Endothelial cell of umbilical vein (primary cell): ENCODE data around the gene NKX2-4. TPM values are rescaled to one million over a fixed set of nuclear protein-coding genes. Genes with fewer than 3 reads are reported as not detected.
"Not testable (repeated sequence)": the region's sequence is repeated elsewhere in the genome, so short reads cannot be mapped to it uniquely, and the experiment has no call there.

Experiments used
- BruUV-seq: library from RNA; stranded (reverse); fragments of 400-500 nt; replicated peaks from 2 replicates; lab custom pipeline; 2021; lab: Mats Ljungman, UMichigan
- CTCF ChIA-PET: fragments of 300-600, 350-600 bp; sonication (Branson Sonifier 250); formaldehyde crosslinking; loops from one replicate; lab custom pipeline; 2021; ENCODE audit warnings: antibody characterized with exemption, inconsistent platforms; lab: Charles Lee
- POLR2A ChIA-PET: fragments of 300-600, 350-600 bp; sonication (Branson Sonifier 250); formaldehyde crosslinking; loops from one replicate; lab custom pipeline; 2021; ENCODE audit warnings: antibody characterized with exemption, inconsistent platforms; lab: Charles Lee
- DNase-seq: peaks from one replicate; pipeline ENCODE4 v3.0.0-alpha.2; 2011; ENCODE audit warnings: low read depth, low spot score
- FAIRE-seq: peaks from 2 replicates; lab custom pipeline; 2011; peaks lifted over from hg19 to GRCh38; lab: Jason Lieb, UNC
- H2AFZ ChIP-seq: 2 replicates; pipeline ENCODE4 v1.6.0; 2012; ENCODE audit warnings: low read depth, low read length, control low read depth, inconsistent platforms
- H3K27ac ChIP-seq: 2 replicates; pipeline ENCODE4 v1.5.1; 2011; ENCODE audit warnings: low read depth, mild to moderate bottlenecking, control low read depth, low read length, moderate library complexity; ENCODE audit not compliant: insufficient read depth
- H3K27me3 ChIP-seq, 2 experiments: 2 replicates each; pipeline versions ENCODE4 v1.6.0 to v1.6.1; 2011; ENCODE audit warnings: low read length in 2 of 2, mixed read lengths in 1 of 2; ENCODE audit not compliant: control insufficient read depth in 2 of 2, insufficient read depth in 2 of 2
- H3K36me3 ChIP-seq, 2 experiments: 2 replicates in 1 of 2; 3 replicates in 1 of 2; pipeline ENCODE4 v1.5.1; 2011; ENCODE audit warnings: low read length in 2 of 2, mild to moderate bottlenecking in 1 of 2, moderate library complexity in 1 of 2; ENCODE audit not compliant: control insufficient read depth in 2 of 2, insufficient read depth in 2 of 2; ENCODE audit errors: extremely low read depth in 1 of 2
- H3K4me1 ChIP-seq: 3 replicates; pipeline ENCODE4 v1.5.1; 2011; ENCODE audit warnings: mild to moderate bottlenecking, low read length; ENCODE audit not compliant: control insufficient read depth, insufficient read depth; ENCODE audit errors: extremely low read depth
- H3K4me2 ChIP-seq: 2 replicates; pipeline ENCODE4 v1.6.1; 2011; ENCODE audit warnings: low read length, control low read depth, mixed read lengths; ENCODE audit not compliant: insufficient read depth
- H3K4me3 ChIP-seq, 3 experiments: fragments of 200-600 bp in 1 of 3; sonication (generic), shearing (Covaris generic) in 1 of 3; replicated peaks in 1 of 3; 2 replicates each; pipeline ENCODE4 v1.5.1; 2011 to 2016; ENCODE audit warnings: control low read depth in 3 of 3, low read length in 3 of 3, mild to moderate bottlenecking in 2 of 3, inconsistent platforms in 1 of 3, low read depth in 1 of 3, moderate library complexity in 1 of 3; ENCODE audit not compliant: insufficient read depth in 1 of 3
- H3K79me2 ChIP-seq: 2 replicates; pipeline ENCODE4 v1.6.0; 2012; ENCODE audit warnings: low read length, inconsistent platforms; ENCODE audit not compliant: control insufficient read depth, insufficient read depth
- H3K9ac ChIP-seq: replicated peaks from 2 replicates; pipeline ENCODE3; 2011; ENCODE audit warnings: low read length, control low read depth; ENCODE audit not compliant: insufficient read depth; ENCODE audit errors: extremely low read depth
- H3K9me1 ChIP-seq: replicated peaks from 3 replicates; pipeline ENCODE4 v1.6.0; 2011; ENCODE audit warnings: mild to moderate bottlenecking, low read length; ENCODE audit not compliant: control insufficient read depth, insufficient read depth; ENCODE audit errors: extremely low read depth
- H3K9me3 ChIP-seq: replicated peaks from 2 replicates; pipeline ENCODE4 v1.5.1; 2012; ENCODE audit warnings: low read length, inconsistent platforms; ENCODE audit not compliant: control insufficient read depth, insufficient read depth
- H4K20me1 ChIP-seq: replicated peaks from 2 replicates; pipeline ENCODE3; 2011; ENCODE audit warnings: mild to moderate bottlenecking, low read length; ENCODE audit not compliant: control insufficient read depth, insufficient read depth; ENCODE audit errors: extremely low read depth
- EZH2 ChIP-seq: IDR thresholded peaks from 2 replicates; pipeline ENCODE4 v1.6.1; 2012; ENCODE audit warnings: borderline replicate concordance, low read depth, mild to moderate bottlenecking, moderate library complexity, low read length, inconsistent platforms; ENCODE audit not compliant: severe bottlenecking
- FOS ChIP-seq: IDR thresholded peaks from 2 replicates; pipeline ENCODE4 v1.6.1; 2011; ENCODE audit warnings: mild to moderate bottlenecking, low read length, moderate library complexity, borderline replicate concordance; ENCODE audit not compliant: insufficient read depth
- GATA2 ChIP-seq: IDR thresholded peaks from 2 replicates; pipeline ENCODE4 v1.7.0; 2011; ENCODE audit warnings: low read depth, mild to moderate bottlenecking, moderate library complexity, mixed read lengths, low read length; ENCODE audit not compliant: insufficient read length, insufficient read depth
- JUN ChIP-seq: IDR thresholded peaks from 2 replicates; pipeline ENCODE4 v1.6.1; 2011; ENCODE audit warnings: borderline replicate concordance, low read depth; ENCODE audit not compliant: insufficient read length, insufficient read depth
- MYC ChIP-seq: IDR thresholded peaks from one replicate; pipeline ENCODE4 v1.6.1; 2011; ENCODE audit warnings: mild to moderate bottlenecking, low read depth, low read length
- POLR2A ChIP-seq: IDR thresholded peaks from 2 replicates; pipeline ENCODE4 v1.6.1; 2012; ENCODE audit warnings: low read depth, mild to moderate bottlenecking, control low read depth, low read length
- POLR2AphosphoS5 ChIP-seq: IDR thresholded peaks from 2 replicates; pipeline ENCODE4 v1.6.1; 2012; ENCODE audit warnings: low read depth, mild to moderate bottlenecking, control low read depth, low read length, moderate library complexity; ENCODE audit not compliant: insufficient read depth
- dilution Hi-C: fragments of 300-500 bp; cut with MboI; formaldehyde crosslinking; loops from one replicate; pipeline ENCODE4 v1.15.0; 2019; ENCODE audit warnings: low sequenced_read_pairs; ENCODE audit not compliant: extremely low pct_ligation_motif_present
- intact Hi-C: fragments of 100-400 bp; cut with micrococcal nuclease; formaldehyde crosslinking; loops from one replicate; pipeline ENCODE4 v1.10.0; 2022
- polyA plus RNA-seq, 4 experiments: library from polyadenylated mRNA; depleted of rRNA in 3 of 4; stranded (reverse) in 3 of 4; unstranded in 1 of 4; fragments of >200 nt; gene quantifications; 2 replicates each; pipeline versions ENCODE4 v1.2.1 to v1.2.3, GENCODE V29; 2011 to 2012; ENCODE audit warnings: missing spikeins in 1 of 4
- total RNA-seq: library from RNA; stranded (reverse); gene quantifications from 2 replicates; pipeline ENCODE4 v1.2.3, GENCODE V29; 2021
- TF ChIP-seq, protein P1 (sequence below): IDR thresholded peaks from 2 replicates; pipeline ENCODE4 v1.6.1; 2011; ENCODE audit not compliant: insufficient read depth, insufficient read length
- TF ChIP-seq, protein P2 (sequence below), 2 donors: IDR thresholded peaks; 1 replicate in 1 of 2; 2 replicates in 1 of 2; pipeline ENCODE4 v1.5.1; 2011; ENCODE audit warnings: low read length in 2 of 2, mild to moderate bottlenecking in 2 of 2, moderate library complexity in 2 of 2, control low read depth in 1 of 2, inconsistent platforms in 1 of 2, low read depth in 1 of 2; ENCODE audit not compliant: insufficient read depth in 1 of 2; ENCODE audit errors: extremely low read depth in 1 of 2

The NKX2-4 gene
- total and polyA plus RNA-seq, 2 donors (not counting 3 experiments of a cell fraction or from before 2014, with no cell fraction given): not detected

DNA sequence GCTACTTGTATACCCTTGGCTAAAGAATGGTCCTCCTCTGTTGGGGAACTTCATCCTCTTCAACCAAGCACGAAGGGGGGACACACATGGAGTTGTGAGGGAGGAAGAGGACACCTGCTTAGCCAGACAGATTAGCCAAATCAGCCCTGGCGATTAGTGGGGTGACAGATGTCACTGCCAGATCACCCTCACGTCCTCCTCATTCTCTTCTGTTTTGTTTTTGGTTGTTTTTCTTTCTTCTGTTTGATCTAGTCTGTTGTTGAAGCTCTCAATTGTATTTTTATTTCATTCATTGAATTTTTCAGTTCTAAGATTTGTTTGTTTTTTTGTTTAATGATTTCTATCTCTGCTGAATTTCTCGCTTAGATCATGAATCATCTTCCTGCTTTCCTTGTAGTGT, 27.5 kb upstream of the NKX2-4 start:
- ChIA-PET CTCF (no interaction called here), POLR2A (no interaction called here)
- Histone ChIP-seq H3K9ac (no peak overlapping the region), H3K27ac (no peak overlapping the region), H3K4me2 (no peak overlapping the region), H3K4me1 (no peaks in the 10 kb centered on the region), H4K20me1 (no peaks in the 10 kb centered on the region), H3K27me3 (peaks cover 0 to 2% of the 10 kb centered on the region in 2 experiments), H3K36me3 (no peaks in the 10 kb centered on the region), H2AFZ (no peak overlapping the region), H3K4me3 (no peak overlapping the region), H3K9me1 (no peaks in the 10 kb centered on the region), H3K79me2 (no peaks in the 10 kb centered on the region), H3K9me3 (no peaks in the 10 kb centered on the region)
- DNase-seq: no peak
- no peak for FAIRE-seq
- dilution Hi-C loops (no loop called here), intact Hi-C loops (no loop called here)
- no TSS peak for BruUV-seq
- no peak for TF ChIP-seq FOS
- TF ChIP-seq GATA2: no peak
- no peak for TF ChIP-seq POLR2AphosphoS5
- TF ChIP-seq EZH2: no peak
- TF ChIP-seq JUN: no peak
- TF ChIP-seq, protein P1, sequence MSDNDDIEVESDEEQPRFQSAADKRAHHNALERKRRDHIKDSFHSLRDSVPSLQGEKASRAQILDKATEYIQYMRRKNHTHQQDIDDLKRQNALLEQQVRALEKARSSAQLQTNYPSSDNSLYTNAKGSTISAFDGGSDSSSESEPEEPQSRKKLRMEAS: no peak
- no peak for TF ChIP-seq MYC
- no peak for TF ChIP-seq POLR2A
- TF ChIP-seq, protein P2, sequence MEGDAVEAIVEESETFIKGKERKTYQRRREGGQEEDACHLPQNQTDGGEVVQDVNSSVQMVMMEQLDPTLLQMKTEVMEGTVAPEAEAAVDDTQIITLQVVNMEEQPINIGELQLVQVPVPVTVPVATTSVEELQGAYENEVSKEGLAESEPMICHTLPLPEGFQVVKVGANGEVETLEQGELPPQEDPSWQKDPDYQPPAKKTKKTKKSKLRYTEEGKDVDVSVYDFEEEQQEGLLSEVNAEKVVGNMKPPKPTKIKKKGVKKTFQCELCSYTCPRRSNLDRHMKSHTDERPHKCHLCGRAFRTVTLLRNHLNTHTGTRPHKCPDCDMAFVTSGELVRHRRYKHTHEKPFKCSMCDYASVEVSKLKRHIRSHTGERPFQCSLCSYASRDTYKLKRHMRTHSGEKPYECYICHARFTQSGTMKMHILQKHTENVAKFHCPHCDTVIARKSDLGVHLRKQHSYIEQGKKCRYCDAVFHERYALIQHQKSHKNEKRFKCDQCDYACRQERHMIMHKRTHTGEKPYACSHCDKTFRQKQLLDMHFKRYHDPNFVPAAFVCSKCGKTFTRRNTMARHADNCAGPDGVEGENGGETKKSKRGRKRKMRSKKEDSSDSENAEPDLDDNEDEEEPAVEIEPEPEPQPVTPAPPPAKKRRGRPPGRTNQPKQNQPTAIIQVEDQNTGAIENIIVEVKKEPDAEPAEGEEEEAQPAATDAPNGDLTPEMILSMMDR (IDR thresholded peaks at IDR 0.05; ENCODE audit: extremely low read depth in 1 of 2, insufficient read depth in 1 of 2, low read depth in 1 of 2, low read length in 2 of 2): no peak

DNA sequence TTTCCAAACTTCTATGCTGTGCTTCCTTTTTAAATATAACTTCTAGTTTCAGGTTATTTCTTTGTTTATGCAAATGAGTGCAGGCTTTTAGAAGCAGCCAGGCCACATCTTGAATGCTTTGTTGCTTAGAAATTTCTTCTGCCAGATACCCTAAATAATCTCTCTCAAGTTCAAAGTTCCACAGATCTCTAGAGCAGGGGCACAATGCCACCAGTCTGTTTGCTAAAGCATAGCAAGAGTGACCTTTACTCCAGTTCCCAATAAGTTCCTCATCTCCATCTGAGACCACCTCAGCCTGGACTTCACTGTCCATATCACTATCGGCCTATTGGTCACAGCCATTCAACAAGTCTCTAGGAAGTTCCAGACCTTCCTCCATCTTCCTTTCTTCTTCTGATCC, 26.4 kb upstream of the NKX2-4 start:
- H4K20me1 ChIP-seq, H3K27ac ChIP-seq, H3K36me3 ChIP-seq, H3K4me1 ChIP-seq, H3K4me2 ChIP-seq, POLR2A ChIA-PET, H3K27me3 ChIP-seq, H3K4me3 ChIP-seq, DNase-seq, H2AFZ ChIP-seq, BruUV-seq, FAIRE-seq, H3K9me3 ChIP-seq, H3K79me2 ChIP-seq, dilution Hi-C loops, intact Hi-C loops, H3K9ac ChIP-seq, H3K9me1 ChIP-seq: not testable (repeated sequence)
- CTCF ChIA-PET: interaction anchor here (1.2 kb wide), 1 partner anchor 29 kb away, joined by 3 read pairs; no protein-coding TSS in a partner anchor
